Right cardiac atrium (tissue), 5 donors: ENCODE data around the gene FAT2. TPM values are rescaled to one million over a fixed set of nuclear protein-coding genes. Genes with fewer than 3 reads are reported as not detected.

Experiments used
- ATAC-seq, 2 donors: fragments of 200-7000 bp; cut with Tn5 transposase; one replicate each; pipeline versions ENCODE4 v1.8.0 to v1.9.1; 2020; ENCODE audit warnings: moderate library complexity in 2 of 2, mild to moderate bottlenecking in 1 of 2
- DNase-seq, 3 donors: peaks; one replicate each; pipeline ENCODE4 v3.0.0-alpha.2; 2020
- H3K27ac ChIP-seq: one replicate; pipeline ENCODE4 v1.5.1; 2013; ENCODE audit warnings: mild to moderate bottlenecking, low read length, control low read depth, moderate library complexity
- H3K27me3 ChIP-seq: one replicate; pipeline ENCODE4 v1.6.1; 2013; ENCODE audit not compliant: control insufficient read depth, insufficient read depth
- H3K4me1 ChIP-seq: one replicate; pipeline ENCODE4 v1.6.1; 2013; ENCODE audit warnings: low read length; ENCODE audit not compliant: control insufficient read depth, insufficient read depth
- H3K4me3 ChIP-seq: one replicate; pipeline ENCODE4 v1.5.1; 2013; ENCODE audit warnings: low read length, control low read depth
- H3K9me3 ChIP-seq: one replicate; pipeline ENCODE4 v1.6.1; 2013; ENCODE audit warnings: low read length; ENCODE audit not compliant: control insufficient read depth
- whole genome bisulfite sequencing: extraction: QIAGEN DNeasy Blood & Tissue Kit; methylation state at CpG from one replicate; pipeline ENCODE4 v1.1.7; 2013; 5-methylcytosine and 5-hydroxymethylcytosine counted together
- intact Hi-C, 4 donors: fragments of 100-400 bp; cut with DNase I; formaldehyde crosslinking; loops; one replicate each; pipeline versions ENCODE4 v1.11.0 to v1.14.0; 2022 to 2023
- polyA plus RNA-seq: library from polyadenylated mRNA; stranded (reverse); fragments of 200-250 nt; gene quantifications from one replicate; pipeline ENCODE4 v1.2.3, GENCODE V29; 2013
- total RNA-seq, 4 donors: library from RNA; stranded (reverse); fragmentation: NEBNext Ultra II Directional; extraction: Animal tissue kit (Norgen Biotek cat#: 25700); gene quantifications; one replicate each; pipeline ENCODE4 v1.2.1, GENCODE V29; 2021
- donor health status: healthy with polysubstance abuse.
- donor health status: DM: no; HTN: yes; CAD: no.
- donor health status: DM: no; HTN: no; CAD: no.
- donor health status: DM: no; HTN: yes; CAD: no; lungs with severe emphysema.
- donor health status: DM: yes; HTN: yes; CAD: no.

FAT2 gene
- total and polyA plus RNA-seq, 5 donors = under 0.01 to 0.03 TPM; not detected in 3

GRCh38 chr5:151551985-151552384 lies 39.1 kb downstream of the FAT2 start:
- Histone ChIP-seq H3K4me1 (no peaks in the 10 kb centered on the region), H3K9me3 (no peaks in the 10 kb centered on the region), H3K4me3 (no peak overlapping the region), H3K27me3 (no peaks in the 10 kb centered on the region), H3K27ac (no peak overlapping the region)
- no peak for ATAC-seq
- intact Hi-C loops = no loop called here
- WGBS = 95% methylated on average over 3 of the region's 3 CpGs
- no peak for DNase-seq

- intact Hi-C loops = no loop called here
- Histone ChIP-seq H3K4me1 (no peaks in the 10 kb centered on the region), H3K9me3 (no peaks in the 10 kb centered on the region), H3K27ac (no peak overlapping the region), H3K27me3 (no peaks in the 10 kb centered on the region), H3K4me3 (no peak overlapping the region)
- DNase-seq (no peak), ATAC-seq (no peak)
- WGBS = 78% methylated on average over 2 of the region's 2 CpGs
Measured at GRCh38 chr5:151550146-151550545, 41.0 kb downstream of the FAT2 start.

- no peaks in the 10 kb centered on the region for H3K27me3 ChIP-seq
- H3K4me1 ChIP-seq = no peaks in the 10 kb centered on the region
- no peaks in the 10 kb centered on the region for H3K9me3 ChIP-seq
- intact Hi-C loops = no loop called here
- ATAC-seq (no peak), DNase-seq (no peak)
- no peak overlapping the region for H3K27ac ChIP-seq
- no peak overlapping the region for H3K4me3 ChIP-seq
- 77% methylated on average over 2 of the region's 2 CpGs for whole genome bisulfite sequencing
Measured at GRCh38 chr5:151549713-151550112, 41.4 kb downstream of the FAT2 start.

- no peak overlapping the region for H3K4me3 ChIP-seq
Measured at GRCh38 chr5:151547364-151547763, 43.8 kb downstream of the FAT2 start.

GRCh38 chr5:151541571-151541970 lies 49.6 kb downstream of the FAT2 start:
- 74% methylated on average over 2 of the region's 2 CpGs for WGBS

More at GRCh38 chr5:151547364-151547763, 43.8 kb downstream of the FAT2 start:
- ATAC-seq (no peak), DNase-seq (no peak)
- no peaks in the 10 kb centered on the region for H3K9me3 ChIP-seq
- no peak overlapping the region for H3K27ac ChIP-seq
- no peaks in the 10 kb centered on the region for H3K27me3 ChIP-seq
- intact Hi-C loops = no loop called here
- 78% methylated on average over 4 of the region's 4 CpGs for WGBS
- H3K4me1 ChIP-seq = no peaks in the 10 kb centered on the region

More at GRCh38 chr5:151541571-151541970, 49.6 kb downstream of the FAT2 start:
- Histone ChIP-seq H3K4me1 (no peaks in the 10 kb centered on the region), H3K27me3 (no peaks in the 10 kb centered on the region), H3K27ac (no peak overlapping the region), H3K9me3 (no peaks in the 10 kb centered on the region), H3K4me3 (no peak overlapping the region)
- DNase-seq (no peak), ATAC-seq (no peak)
- intact Hi-C loops = no loop called here

Other genes starting within 250 kb of the FAT2 start
- gene SLC36A2, start 243.8 kb downstream of the FAT2 start, total RNA-seq = not detected
- gene SLC36A2, start 243.8 kb downstream of the FAT2 start, polyA plus RNA-seq = 0.14 TPM
- 1 to 10 TPM; 3.0 to 6.2 (median 5.1) TPM for gene SLC36A1, start 143.7 kb downstream of the FAT2 start, total RNA-seq
- 1.3 TPM for gene SLC36A1, start 143.7 kb downstream of the FAT2 start, polyA plus RNA-seq
- 100 to 1,000 TPM; 440 to 896 (median 629) TPM for gene SPARC, start 95.6 kb upstream of the FAT2 start, total RNA-seq
- gene SPARC, start 95.6 kb upstream of the FAT2 start, polyA plus RNA-seq = 301 TPM
- gene ATOX1, start 167.3 kb upstream of the FAT2 start, total RNA-seq = 10 to 100 TPM; 61.0 to 80.3 (median 75.1) TPM
- 135 TPM for gene ATOX1, start 167.3 kb upstream of the FAT2 start, polyA plus RNA-seq
- 100 to 1,000 TPM in 3 of 4 donors, 10 to 100 TPM in 1; 94.8 to 121 (median 112) TPM for gene G3BP1, start 180.6 kb upstream of the FAT2 start, total RNA-seq
- gene G3BP1, start 180.6 kb upstream of the FAT2 start, polyA plus RNA-seq = 25.5 TPM